HG03039 (cell line): Measurements from ENCODE around the gene CSMD2.

Experiments
- ATAC-seq: cut with Tn5 transposase; IDR thresholded peaks from one replicate; pipeline ENCODE4 v1.9.1; 2021; ENCODE audit warnings: mild to moderate bottlenecking, moderate library complexity; ENCODE audit not compliant: unreplicated experiment

CSMD2 gene

DNA sequence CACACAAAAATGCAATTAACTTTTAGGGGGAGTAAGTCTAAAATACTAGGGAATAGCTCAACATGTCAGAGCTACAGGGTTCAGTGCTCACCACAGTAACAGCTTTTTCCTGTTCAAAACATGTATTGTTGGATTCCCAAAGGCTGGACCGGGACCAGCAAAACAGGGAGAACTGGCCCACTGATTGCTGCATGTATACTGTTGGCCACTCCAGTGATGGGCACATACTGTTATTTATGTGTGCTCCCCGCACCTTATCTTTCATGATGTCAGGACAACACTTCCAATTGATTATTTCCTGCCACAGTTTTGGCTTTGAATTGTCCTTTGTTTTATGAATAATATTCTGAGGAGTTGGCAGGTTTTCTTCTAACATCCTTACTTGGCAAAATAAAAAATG lies 250.5 kb downstream of the CSMD2 start:
- ATAC-seq, result no peak

DNA sequence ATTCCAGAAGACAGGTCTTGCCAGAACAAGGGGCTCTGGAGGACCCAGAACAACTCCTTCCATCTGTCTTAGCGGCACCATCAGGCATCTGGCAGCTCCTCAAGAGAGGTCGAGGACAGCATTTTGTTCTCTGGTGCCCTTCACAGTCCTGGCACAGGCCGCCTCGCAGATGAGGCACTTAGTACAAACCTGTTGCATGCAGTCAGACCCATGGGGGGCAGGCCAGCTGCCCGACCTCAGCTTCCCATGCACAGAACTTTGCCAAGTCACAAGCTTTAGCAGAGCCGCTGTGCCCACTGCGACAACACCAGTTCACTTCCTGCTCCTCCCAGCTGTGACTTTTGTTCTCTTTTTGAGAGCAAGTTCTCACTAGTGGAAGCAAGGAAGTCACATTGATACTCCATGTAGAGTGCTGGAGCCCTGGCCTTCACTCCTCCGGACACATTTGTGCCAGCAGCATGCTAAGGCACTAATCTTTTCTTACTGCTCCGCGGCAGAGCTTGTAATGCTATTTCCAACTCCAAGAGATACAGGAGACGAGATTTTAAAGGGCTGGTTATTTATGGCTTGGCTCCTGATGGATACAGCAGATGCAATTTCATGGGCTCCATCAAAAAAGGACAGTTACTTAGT lies 256.6 kb downstream of the CSMD2 start:
- no peak for ATAC-seq

DNA sequence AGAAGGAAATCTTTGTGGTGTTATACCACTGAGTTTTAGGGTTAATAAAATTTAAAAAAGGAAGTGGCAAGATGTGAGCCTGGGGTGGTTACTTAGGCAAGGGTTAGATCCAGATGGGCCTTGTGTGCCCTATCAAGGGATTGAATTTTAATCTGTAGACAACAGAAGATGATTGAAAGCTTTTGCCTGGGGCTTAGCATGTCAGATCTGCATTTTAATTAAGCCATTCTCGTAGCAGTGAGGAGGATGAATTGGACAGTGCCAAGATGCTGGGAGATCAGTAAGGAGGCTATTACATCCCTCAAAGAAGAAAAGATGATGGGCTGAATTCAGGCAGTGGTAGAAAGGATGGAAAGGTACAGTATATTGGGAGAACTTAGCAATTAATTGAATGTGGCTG lies 258.9 kb downstream of the CSMD2 start:
- no peak for ATAC-seq

DNA sequence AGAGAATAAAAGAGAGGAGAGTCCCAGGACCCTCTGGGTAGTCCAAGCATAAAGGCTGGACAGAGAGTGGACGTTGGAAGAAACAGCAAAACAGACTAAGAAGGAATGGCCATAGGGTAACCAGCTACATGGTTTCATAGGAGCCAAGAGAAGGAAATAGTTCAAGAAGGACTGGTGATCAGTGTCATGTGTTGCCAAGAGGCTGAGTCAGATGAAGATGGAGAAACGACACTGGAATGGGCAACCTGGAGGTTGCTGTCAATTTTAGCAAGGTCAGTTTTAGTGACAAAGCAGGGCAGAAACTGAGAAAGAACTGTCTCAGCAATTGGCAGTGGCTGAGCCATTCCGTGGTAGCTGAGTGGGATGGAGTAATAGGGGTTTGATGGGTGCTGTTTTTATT lies 259.8 kb downstream of the CSMD2 start:
- ATAC-seq, result no peak

DNA sequence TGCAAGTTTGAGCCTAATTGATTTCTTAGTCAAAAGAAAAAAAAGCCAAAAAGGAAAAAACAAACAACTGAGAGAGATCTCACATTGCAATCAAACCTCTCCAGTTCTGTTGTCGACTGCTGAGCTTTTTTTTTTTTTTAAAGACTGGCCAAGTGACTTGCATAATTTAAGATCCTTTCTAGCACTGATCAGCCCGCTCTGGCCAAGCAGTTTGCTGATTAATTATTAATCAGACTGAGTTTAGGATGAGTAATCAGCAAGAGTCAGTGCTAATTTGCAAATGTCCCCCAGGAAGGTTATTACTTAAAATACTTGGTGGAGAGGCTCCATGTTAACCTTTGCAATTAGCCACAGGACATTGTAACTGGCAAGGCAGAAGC lies 261.8 kb downstream of the CSMD2 start:
- no peak for ATAC-seq

DNA sequence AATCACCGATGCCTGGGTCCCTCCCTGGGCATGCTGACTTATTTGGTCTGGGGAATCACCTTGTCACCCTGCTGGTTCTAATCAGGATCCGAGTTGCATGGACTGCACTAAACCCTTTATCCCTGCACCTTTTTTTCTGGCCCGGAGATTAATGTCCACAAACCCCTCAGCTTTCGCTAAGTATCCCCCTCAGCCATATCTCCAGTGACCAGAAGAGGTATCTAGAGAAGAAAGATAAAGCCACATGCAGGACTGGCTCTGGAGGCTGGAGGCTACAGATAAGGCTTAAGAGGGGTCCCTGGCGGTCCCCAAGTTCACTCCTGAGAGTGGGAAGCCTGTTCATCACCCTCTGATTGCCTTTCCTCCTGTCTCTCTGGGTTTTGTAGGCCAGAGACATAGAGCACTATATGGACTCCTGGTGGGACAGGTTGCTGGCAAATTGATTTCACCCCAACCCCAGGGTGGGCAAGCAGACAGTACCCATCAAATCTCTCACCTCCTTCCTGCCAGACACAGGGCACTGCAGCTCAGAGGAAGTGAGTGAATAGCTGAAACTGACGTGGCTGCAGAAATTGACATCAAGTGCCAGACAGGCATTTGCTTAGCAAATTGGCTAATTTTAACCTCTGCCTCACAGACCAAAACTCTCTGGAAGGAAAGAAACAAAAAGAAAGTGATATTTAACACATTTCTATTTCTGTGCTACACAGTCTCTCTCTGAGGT lies 262.4 kb downstream of the CSMD2 start:
- no peak for ATAC-seq

DNA sequence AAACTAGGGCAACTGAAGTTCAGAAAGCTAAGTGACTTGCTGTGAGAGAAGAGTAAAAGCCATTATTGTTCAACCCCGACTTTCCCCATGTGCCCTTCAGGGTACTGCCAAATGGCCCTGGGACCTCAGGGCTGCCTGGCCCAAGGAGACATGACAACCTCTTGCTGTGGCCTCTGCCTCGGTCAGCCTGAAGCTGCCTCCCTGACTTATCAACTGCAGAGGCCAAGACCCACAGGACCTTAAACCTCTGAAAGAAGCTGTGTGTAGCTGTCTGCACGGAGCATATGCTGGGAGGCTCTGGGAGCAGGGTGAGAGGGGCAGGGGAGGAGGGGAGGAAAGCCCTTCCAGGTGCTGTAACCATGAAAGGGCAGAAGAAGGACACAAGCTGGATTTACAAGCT lies 265.3 kb downstream of the CSMD2 start:
- ATAC-seq, result no peak

DNA sequence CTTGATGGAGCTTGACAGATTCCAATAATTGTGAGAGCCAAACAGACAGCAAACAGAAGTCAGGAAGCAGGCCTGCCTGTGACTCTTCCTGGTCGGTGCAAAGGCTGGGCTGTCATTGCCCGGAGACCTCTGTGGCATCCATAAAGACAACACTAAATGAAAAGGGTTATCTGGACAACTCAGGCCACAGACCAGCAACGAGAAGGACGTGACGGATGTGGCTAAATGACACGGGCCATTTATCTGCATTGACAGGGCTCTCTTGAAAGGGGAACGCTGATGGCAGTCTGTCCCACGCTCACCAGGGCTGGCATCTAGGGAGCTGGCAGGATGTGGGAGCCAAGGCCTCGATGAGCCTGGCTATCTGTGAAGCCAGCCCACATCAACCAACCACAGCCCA lies 266.1 kb downstream of the CSMD2 start:
- ATAC-seq, result no peak

DNA sequence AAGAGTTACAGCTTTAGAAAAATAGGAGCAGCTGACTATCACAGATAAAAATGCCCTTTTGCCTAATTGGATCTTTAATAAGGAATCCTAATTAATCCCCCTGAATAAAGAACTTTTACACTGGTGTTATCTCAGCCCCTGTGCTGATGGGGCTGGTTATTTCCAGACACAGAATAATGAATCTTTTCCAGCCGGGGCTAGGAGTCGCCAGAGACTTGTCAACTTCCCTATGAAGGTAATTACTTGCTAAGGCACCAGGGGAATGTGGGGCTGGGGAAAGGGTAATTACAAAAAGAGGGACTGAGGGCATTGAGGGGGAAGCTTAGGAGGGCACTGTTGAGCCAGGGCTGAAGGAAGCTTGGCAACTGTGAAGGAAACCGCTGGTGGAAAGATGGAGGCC lies 266.6 kb downstream of the CSMD2 start:
- no peak for ATAC-seq

DNA sequence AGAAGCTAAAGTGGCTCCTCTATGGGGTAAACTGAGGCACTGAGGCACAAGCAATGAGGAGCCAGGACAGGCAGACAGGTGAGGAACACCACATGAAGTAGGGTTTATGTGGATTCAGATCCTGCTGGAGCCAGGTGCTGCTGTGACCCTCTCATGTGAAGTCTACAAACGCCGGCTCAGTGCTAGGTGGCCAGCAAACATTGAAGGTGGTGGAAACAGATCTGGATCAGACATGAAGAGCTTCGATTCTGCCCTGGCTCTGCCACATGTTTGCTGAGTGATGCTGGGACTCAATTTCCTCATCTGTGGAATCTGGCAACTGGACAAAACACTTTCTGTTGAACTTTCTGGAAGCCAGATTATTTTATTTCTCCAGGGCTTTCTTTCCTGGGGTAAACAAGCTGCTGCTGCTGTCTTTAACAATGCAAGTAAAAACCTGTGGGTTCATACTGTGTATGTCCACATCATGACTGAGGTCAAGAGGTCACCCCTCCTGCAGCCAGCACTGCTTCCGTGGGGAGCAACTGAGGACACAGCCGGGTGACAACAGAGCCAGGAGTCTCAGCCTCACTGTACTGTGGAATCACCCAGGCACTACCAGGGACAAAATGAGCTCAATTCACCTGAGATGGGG lies 267.8 kb downstream of the CSMD2 start:
- ATAC-seq, result no peak

DNA sequence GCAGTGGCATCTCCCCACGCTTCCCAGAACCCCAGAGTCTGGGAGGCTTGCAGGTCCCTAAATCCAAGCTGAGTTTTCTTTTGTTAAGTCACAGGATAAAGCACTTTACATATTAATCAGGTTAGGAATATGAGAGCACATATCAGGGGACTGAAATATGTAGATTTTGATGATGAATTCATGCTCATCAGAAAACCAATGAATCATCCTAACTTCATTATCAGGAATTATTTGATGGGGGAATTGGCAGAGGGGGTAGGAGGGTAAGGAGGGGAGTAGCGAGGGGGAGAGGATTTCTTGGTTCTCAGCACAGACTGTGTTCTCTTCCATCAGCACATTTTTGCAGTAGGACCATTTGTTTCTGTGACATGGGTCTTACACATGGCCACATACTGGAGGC lies 269.1 kb downstream of the CSMD2 start:
- ATAC-seq, result no peak

DNA sequence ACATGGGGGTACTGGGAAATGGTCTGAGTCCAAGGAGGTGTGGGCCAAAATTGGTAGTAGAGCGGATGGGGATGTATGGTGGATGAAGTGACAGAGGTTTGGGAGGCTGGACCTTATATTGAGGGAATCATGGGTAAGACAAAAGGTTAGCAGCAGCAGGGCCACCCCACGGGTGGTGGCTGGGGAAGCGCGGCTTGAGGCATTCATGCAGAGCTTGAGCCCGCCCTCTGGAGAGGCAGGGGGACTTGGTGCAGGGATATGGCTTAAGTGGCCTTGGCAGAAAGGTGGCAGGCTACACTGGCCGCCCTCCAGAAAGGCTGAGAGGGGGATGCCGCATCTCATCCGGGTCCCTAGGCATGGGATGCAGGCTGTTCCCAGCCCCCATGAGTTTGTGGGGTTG lies 269.6 kb downstream of the CSMD2 start:
- ATAC-seq, result no peak

DNA sequence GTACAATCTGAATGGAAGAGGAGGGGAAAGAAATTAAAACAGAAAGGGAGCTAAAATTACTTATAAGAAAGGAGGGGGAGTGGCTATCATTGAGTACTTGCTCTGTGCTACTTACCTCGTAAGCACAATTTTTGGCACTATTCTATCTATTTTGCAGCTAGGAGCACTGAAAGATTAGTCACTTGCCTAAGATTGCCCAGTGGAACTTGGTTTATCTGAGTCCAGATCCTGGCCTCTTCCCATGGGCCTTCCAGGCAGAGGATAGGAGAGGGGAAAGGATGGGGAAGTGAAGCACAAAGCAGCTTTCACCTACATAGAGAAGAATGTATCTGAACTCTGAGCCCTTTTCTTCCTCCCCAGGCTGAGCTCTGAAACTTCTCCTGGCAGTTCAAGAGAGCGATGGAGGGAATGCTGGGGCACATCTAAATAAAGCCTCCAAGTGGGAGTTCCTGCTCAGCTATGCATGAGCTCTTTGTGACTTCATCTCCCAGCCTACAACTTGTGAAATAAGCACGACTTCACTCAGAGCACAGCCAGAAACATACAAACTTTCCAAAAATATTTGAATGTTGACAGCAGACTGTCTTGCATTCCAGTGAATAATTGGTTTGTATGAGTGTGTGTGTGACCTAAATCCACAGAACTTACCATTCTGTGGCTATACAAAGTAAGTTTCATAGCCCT lies 271.7 kb downstream of the CSMD2 start:
- no peak for ATAC-seq

DNA sequence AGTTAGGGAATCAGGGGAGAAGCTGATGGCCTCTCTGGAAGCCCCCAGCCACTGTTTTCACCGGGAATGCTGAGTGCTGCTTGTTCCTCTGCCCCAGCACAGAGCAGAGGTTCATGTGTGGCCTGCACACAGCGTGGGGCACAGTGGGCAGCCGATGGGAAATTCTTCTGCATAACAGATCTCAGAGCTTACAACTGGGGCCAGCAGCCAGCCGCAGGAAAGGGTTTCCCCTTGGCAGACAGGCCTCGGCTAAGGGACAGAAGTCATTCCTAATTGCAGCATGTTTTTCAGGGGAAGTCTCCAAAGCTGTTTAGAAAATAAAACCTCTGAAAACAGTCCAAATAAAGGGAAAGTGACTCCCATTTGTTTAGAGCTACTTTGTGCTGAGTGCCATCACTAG lies 278.5 kb downstream of the CSMD2 start:
- ATAC-seq, result no peak

DNA sequence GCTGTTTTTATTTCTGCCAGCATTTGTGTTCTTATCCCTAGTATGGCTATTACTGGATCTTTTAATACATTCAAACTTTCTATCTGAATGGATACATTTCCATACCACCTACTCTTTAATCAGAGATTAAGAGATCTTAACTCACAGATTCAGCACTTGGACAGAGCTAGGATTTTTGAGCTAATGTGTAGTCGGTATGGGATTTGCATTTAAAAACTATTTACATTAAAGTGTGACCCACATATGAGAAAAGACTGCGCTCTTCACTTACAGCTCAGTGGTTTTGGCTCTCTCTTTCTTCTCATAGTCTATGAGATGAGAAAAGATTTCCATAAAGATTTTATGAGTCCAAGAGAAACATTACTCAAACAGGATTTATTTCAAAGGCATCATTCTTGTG lies 284.7 kb downstream of the CSMD2 start:
- no peak for ATAC-seq

DNA sequence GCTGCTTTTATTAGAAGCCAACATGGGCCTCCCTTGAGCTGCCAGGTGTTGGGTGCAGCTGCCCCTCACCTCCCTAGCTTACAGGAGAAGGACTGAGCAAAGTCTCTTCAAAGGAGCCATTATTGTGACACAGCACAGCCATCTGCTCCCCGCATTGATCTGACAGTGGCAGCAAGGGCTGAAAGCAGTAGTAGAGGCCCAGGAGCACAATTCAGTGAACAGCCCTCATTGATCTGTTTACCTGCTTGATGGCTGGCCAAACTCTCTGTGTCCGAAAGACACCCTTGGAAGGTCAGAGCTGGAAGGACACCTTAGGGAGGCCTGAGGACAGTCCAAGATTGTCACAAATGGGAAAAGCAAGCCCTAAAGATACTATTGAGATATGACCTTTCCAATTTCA lies 286.6 kb downstream of the CSMD2 start:
- no peak for ATAC-seq

DNA sequence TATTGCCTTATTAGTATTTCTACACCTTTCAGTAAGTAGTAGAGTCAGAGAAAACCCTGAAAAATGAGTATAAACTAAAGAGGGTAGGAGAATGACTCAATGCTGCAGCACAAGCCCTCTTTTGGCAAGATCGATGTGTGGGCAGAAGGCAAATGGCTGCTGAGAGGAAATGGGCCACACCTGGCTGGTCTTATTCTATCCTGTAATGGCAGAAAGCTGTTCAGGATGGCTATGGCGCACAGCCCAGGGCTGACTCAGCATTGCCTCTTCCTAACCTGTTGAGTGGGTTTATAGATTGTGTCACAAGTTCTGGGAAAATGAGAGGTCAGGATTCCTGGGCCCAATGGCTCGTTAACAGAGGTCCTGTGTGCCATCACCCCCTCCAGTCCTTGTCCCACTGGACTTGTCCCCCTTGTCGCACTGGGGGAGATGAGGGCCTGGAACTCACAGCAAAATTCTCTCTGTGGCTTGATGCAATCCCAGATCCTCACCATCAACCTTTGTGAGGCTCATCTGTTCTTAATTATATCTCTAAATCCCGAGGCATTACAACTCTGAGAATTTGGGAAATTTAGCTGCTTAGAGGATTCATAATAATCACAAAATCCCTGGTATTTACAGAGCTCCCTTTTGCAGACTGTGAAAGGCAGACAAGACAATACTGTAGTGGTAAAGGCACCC lies 287.9 kb downstream of the CSMD2 start:
- ATAC-seq, result no peak

DNA sequence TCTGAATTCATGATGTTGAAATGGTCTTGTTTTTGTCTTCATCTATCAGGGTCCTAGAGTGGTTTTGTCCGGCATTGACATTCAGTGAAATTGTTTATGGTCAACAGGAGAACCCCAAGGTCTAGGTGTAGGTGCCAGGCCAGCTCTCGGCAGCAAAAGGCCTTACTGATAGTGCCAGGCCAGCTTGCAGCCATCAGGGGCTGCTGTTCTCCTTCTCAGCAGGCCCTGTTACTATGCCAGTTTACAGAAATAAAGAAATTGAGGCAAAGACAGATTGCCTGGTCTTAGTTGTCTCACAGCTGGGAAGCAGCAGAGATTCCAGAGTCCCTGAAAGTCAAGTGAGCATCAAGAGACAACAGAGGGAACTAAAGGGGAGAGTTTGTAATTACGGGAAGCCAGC lies 289.2 kb downstream of the CSMD2 start:
- ATAC-seq, result no peak

DNA sequence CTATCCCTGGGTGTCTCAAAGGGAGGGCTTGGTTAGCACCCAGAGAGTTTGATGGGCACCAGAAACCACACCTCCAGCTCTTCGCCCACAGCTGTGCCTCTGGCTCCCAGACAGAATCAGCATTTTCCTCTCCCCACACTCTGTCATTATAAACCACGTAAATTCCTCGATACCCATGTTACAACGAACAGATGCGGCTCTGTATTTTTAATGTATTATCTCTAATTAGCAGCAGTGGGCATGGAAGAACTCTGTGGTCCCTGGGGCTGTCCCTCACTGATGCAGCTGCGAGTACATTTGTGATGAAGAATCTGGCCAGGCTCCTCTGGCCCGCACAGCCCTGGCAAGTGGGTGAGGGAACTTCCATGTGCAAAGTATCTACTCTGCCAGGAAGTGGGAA lies 290.4 kb downstream of the CSMD2 start:
- ATAC-seq, result no peak

DNA sequence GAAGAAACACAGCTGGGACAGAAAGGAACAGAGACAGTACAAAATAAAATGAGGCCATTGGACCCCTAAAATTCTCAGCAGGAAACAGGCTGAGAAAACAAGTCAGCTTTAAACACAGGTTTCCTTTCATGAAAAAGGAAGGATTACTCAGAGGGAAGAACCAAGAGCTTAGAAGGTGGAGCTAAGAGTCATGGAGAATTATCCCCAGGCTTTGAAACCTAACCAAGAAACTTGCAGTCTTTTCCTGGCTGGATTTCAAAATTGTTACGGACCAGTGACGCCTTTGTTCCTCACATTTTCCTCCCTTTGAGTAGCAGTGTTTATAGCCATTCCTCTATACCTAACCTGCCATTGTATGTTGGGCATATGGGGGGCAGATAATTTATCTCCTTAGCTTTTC lies 292.3 kb downstream of the CSMD2 start:
- no peak for ATAC-seq

DNA sequence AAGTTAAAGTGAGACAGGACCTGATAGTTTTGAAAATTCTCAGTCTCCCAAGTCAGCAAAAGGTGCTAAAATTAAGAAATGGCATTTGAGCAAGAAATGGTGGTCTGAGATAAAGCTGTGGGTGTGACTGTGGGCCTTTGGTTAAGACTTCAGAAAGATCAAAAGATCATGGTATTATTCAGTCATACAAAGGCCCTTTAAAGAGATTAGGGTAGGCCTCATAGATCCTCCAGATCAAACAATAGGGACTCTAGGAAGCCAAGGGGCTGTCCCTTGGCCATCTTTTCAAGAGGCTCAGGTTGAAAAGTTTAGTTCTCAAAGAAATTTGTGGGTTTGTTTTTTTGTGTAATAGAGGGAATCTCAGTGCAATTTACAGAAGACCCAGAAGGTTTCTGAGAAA lies 292.8 kb downstream of the CSMD2 start:
- no peak for ATAC-seq
